ENCODE data around the gene TMIE.

The TMIE gene

GRCh38 chr3:46714728-46715506 lies 13.7 kb downstream of the TMIE start:
- peaks cover 0 to 2% of the 10 kb centered on the region in 2 donors for H3K27me3 ChIP-seq (ENCODE audit: control insufficient read depth in 1 of 2, insufficient read depth in 2 of 2, low read length in 2 of 2)
- H3K9ac ChIP-seq (ENCODE audit: low read depth in 1 of 2, low read length in 2 of 2) = no peak overlapping the region

GRCh38 chr3:46715507-46716175 lies 14.4 kb downstream of the TMIE start:
- no peaks in the 10 kb centered on the region for H3K9me3 ChIP-seq (ENCODE audit: control insufficient read depth in 1 of 2, low read length in 2 of 2)
- H3K36me3 ChIP-seq (ENCODE audit: control insufficient read depth in 1 of 2, insufficient read depth in 2 of 2, low read length in 2 of 2) = no peaks in the 10 kb centered on the region
- H3K4me1 ChIP-seq (ENCODE audit: control insufficient read depth in 1 of 2, insufficient read depth in 2 of 2, low read length in 2 of 2) = no peaks in the 10 kb centered on the region
- no peak overlapping the region for H3K9ac ChIP-seq (ENCODE audit: low read depth in 1 of 2, low read length in 2 of 2)
- no peak overlapping the region for H3K4me3 ChIP-seq (ENCODE audit: low read depth in 1 of 2, low read length in 2 of 2)
- no peak overlapping the region for H3K27ac ChIP-seq (ENCODE audit: low read depth, low read length)
- H3K27me3 ChIP-seq (ENCODE audit: control insufficient read depth in 1 of 2, insufficient read depth in 2 of 2, low read length in 2 of 2) = peaks cover 0 to 2% of the 10 kb centered on the region in 2 donors

More at GRCh38 chr3:46714728-46715506, 13.7 kb downstream of the TMIE start:
- H3K36me3 ChIP-seq (ENCODE audit: control insufficient read depth in 1 of 2, insufficient read depth in 2 of 2, low read length in 2 of 2) = no peaks in the 10 kb centered on the region
- no peaks in the 10 kb centered on the region for H3K9me3 ChIP-seq (ENCODE audit: control insufficient read depth in 1 of 2, low read length in 2 of 2)
- H3K4me3 ChIP-seq (ENCODE audit: low read depth in 1 of 2, low read length in 2 of 2) = no peak overlapping the region
- no peak overlapping the region for H3K27ac ChIP-seq (ENCODE audit: low read depth, low read length)
- H3K4me1 ChIP-seq (ENCODE audit: control insufficient read depth in 1 of 2, insufficient read depth in 2 of 2, low read length in 2 of 2) = no peaks in the 10 kb centered on the region

- H3K27me3 ChIP-seq (ENCODE audit: control insufficient read depth in 1 of 2, insufficient read depth in 2 of 2, low read length in 2 of 2) = peaks cover 0 to 2% of the 10 kb centered on the region in 2 donors
- no peak overlapping the region for H3K27ac ChIP-seq (ENCODE audit: low read depth, low read length)
- peaks cover 0 to 3% of the 10 kb centered on the region in 2 donors for H3K9me3 ChIP-seq (ENCODE audit: control insufficient read depth in 1 of 2, low read length in 2 of 2)
- H3K4me3 ChIP-seq (ENCODE audit: low read depth in 1 of 2, low read length in 2 of 2) = no peak overlapping the region
- H3K4me1 ChIP-seq (ENCODE audit: control insufficient read depth in 1 of 2, insufficient read depth in 2 of 2, low read length in 2 of 2) = no peaks in the 10 kb centered on the region
- no peak overlapping the region for H3K9ac ChIP-seq (ENCODE audit: low read depth in 1 of 2, low read length in 2 of 2)
- H3K36me3 ChIP-seq (ENCODE audit: control insufficient read depth in 1 of 2, insufficient read depth in 2 of 2, low read length in 2 of 2) = no peaks in the 10 kb centered on the region
These were observed 15.6 kb downstream of the TMIE start for GRCh38 chr3:46716461-46717441.

- no peaks in the 10 kb centered on the region for H3K36me3 ChIP-seq (ENCODE audit: control insufficient read depth in 1 of 2, insufficient read depth in 2 of 2, low read length in 2 of 2)
- no peak within 1 kb of the TSS for H3K9ac ChIP-seq (ENCODE audit: low read depth in 1 of 2, low read length in 2 of 2)
- no peaks in the 10 kb centered on the region for H3K4me1 ChIP-seq (ENCODE audit: control insufficient read depth in 1 of 2, insufficient read depth in 2 of 2, low read length in 2 of 2)
- H3K4me3 ChIP-seq (ENCODE audit: low read depth in 1 of 2, low read length in 2 of 2) = no peak within 1 kb of the TSS
- H3K27me3 ChIP-seq (ENCODE audit: control insufficient read depth in 1 of 2, insufficient read depth in 2 of 2, low read length in 2 of 2) = peaks cover 0 to 2% of the 10 kb centered on the region in 2 donors
- H3K27ac ChIP-seq (ENCODE audit: low read depth, low read length) = no peak within 1 kb of the TSS
- H3K9me3 ChIP-seq (ENCODE audit: control insufficient read depth in 1 of 2, low read length in 2 of 2) = peaks cover 0 to 3% of the 10 kb centered on the region in 2 donors
These were observed 16.4 kb downstream of the TMIE start, which contains the start of gene PRSS50 for GRCh38 chr3:46717447-46718231. Gene PRSS50, minus strand, starts transcription at chr3:46717869. Its CDS starts 45 bp downstream, at chr3:46717824.

GRCh38 chr3:46719044-46719565 lies 17.9 kb downstream of the TMIE start:
- no peak overlapping the region for H3K27ac ChIP-seq (ENCODE audit: low read depth, low read length)

GRCh38 chr3:46719735-46720271 lies 18.6 kb downstream of the TMIE start:
- H3K36me3 ChIP-seq (ENCODE audit: control insufficient read depth in 1 of 2, insufficient read depth in 2 of 2, low read length in 2 of 2) = no peaks in the 10 kb centered on the region
- peaks cover 0 to 2% of the 10 kb centered on the region in 2 donors for H3K27me3 ChIP-seq (ENCODE audit: control insufficient read depth in 1 of 2, insufficient read depth in 2 of 2, low read length in 2 of 2)

More at GRCh38 chr3:46719044-46719565, 17.9 kb downstream of the TMIE start:
- no peaks in the 10 kb centered on the region for H3K4me1 ChIP-seq (ENCODE audit: control insufficient read depth in 1 of 2, insufficient read depth in 2 of 2, low read length in 2 of 2)
- peaks cover 0 to 3% of the 10 kb centered on the region in 2 donors for H3K9me3 ChIP-seq (ENCODE audit: control insufficient read depth in 1 of 2, low read length in 2 of 2)
- H3K27me3 ChIP-seq (ENCODE audit: control insufficient read depth in 1 of 2, insufficient read depth in 2 of 2, low read length in 2 of 2) = peaks cover 0 to 2% of the 10 kb centered on the region in 2 donors
- H3K9ac ChIP-seq (ENCODE audit: low read depth in 1 of 2, low read length in 2 of 2) = no peak overlapping the region
- no peaks in the 10 kb centered on the region for H3K36me3 ChIP-seq (ENCODE audit: control insufficient read depth in 1 of 2, insufficient read depth in 2 of 2, low read length in 2 of 2)
- no peak overlapping the region for H3K4me3 ChIP-seq (ENCODE audit: low read depth in 1 of 2, low read length in 2 of 2)

GRCh38 chr3:46721009-46721408 lies 19.8 kb downstream of the TMIE start:
- Histone ChIP-seq H3K9me3 (ENCODE audit: control insufficient read depth in 1 of 2, low read length in 2 of 2) (peaks cover 0 to 3% of the 10 kb centered on the region in 2 donors), H3K27me3 (ENCODE audit: control insufficient read depth in 1 of 2, insufficient read depth in 2 of 2, low read length in 2 of 2) (peaks cover 0 to 2% of the 10 kb centered on the region in 2 donors), H3K4me3 (ENCODE audit: low read depth in 1 of 2, low read length in 2 of 2) (no peak overlapping the region), H3K9ac (ENCODE audit: low read depth in 1 of 2, low read length in 2 of 2) (no peak overlapping the region), H3K27ac (ENCODE audit: low read depth, low read length) (no peak overlapping the region), H3K36me3 (ENCODE audit: control insufficient read depth in 1 of 2, insufficient read depth in 2 of 2, low read length in 2 of 2) (no peaks in the 10 kb centered on the region), H3K4me1 (ENCODE audit: control insufficient read depth in 1 of 2, insufficient read depth in 2 of 2, low read length in 2 of 2) (no peaks in the 10 kb centered on the region)

More at GRCh38 chr3:46719735-46720271, 18.6 kb downstream of the TMIE start:
- Histone ChIP-seq H3K9me3 (ENCODE audit: control insufficient read depth in 1 of 2, low read length in 2 of 2) (peaks cover 0 to 3% of the 10 kb centered on the region in 2 donors), H3K9ac (ENCODE audit: low read depth in 1 of 2, low read length in 2 of 2) (no peak overlapping the region), H3K27ac (ENCODE audit: low read depth, low read length) (no peak overlapping the region), H3K4me3 (ENCODE audit: low read depth in 1 of 2, low read length in 2 of 2) (no peak overlapping the region), H3K4me1 (ENCODE audit: control insufficient read depth in 1 of 2, insufficient read depth in 2 of 2, low read length in 2 of 2) (no peaks in the 10 kb centered on the region)

- H3K27ac ChIP-seq (ENCODE audit: low read depth, low read length) = no peak overlapping the region
- H3K27me3 ChIP-seq (ENCODE audit: control insufficient read depth in 1 of 2, insufficient read depth in 2 of 2, low read length in 2 of 2) = peaks cover 0 to 2% of the 10 kb centered on the region in 2 donors
- H3K9me3 ChIP-seq (ENCODE audit: control insufficient read depth in 1 of 2, low read length in 2 of 2) = peaks cover 0 to 3% of the 10 kb centered on the region in 2 donors
- no peaks in the 10 kb centered on the region for H3K36me3 ChIP-seq (ENCODE audit: control insufficient read depth in 1 of 2, insufficient read depth in 2 of 2, low read length in 2 of 2)
- no peak overlapping the region for H3K4me3 ChIP-seq (ENCODE audit: low read depth in 1 of 2, low read length in 2 of 2)
- H3K4me1 ChIP-seq (ENCODE audit: control insufficient read depth in 1 of 2, insufficient read depth in 2 of 2, low read length in 2 of 2) = no peaks in the 10 kb centered on the region
- H3K9ac ChIP-seq (ENCODE audit: low read depth in 1 of 2, low read length in 2 of 2) = no peak overlapping the region
These were observed 21.3 kb downstream of the TMIE start for GRCh38 chr3:46722443-46722842.

GRCh38 chr3:46724424-46724823 lies 23.2 kb downstream of the TMIE start:
- no peaks in the 10 kb centered on the region for H3K4me1 ChIP-seq (ENCODE audit: control insufficient read depth in 1 of 2, insufficient read depth in 2 of 2, low read length in 2 of 2)
- H3K27me3 ChIP-seq (ENCODE audit: control insufficient read depth in 1 of 2, insufficient read depth in 2 of 2, low read length in 2 of 2) = no peaks in the 10 kb centered on the region
- no peaks in the 10 kb centered on the region for H3K36me3 ChIP-seq (ENCODE audit: control insufficient read depth in 1 of 2, insufficient read depth in 2 of 2, low read length in 2 of 2)
- H3K9me3 ChIP-seq (ENCODE audit: control insufficient read depth in 1 of 2, low read length in 2 of 2) = peaks cover 0 to 3% of the 10 kb centered on the region in 2 donors
- H3K4me3 ChIP-seq (ENCODE audit: low read depth in 1 of 2, low read length in 2 of 2) = no peak overlapping the region
- H3K27ac ChIP-seq (ENCODE audit: low read depth, low read length) = no peak overlapping the region
- no peak overlapping the region for H3K9ac ChIP-seq (ENCODE audit: low read depth in 1 of 2, low read length in 2 of 2)

Data from duodenal mucosa (tissue), 2 donors.